CD4-positive, alpha-beta T cell treated with Interleukin-12 subunit alpha and Interleukin-12 subunit beta, for 1 hour (primary cell): Measurements from ENCODE around the gene CARD11.
"Not testable (repeated sequence)": the region's sequence is repeated elsewhere in the genome, so short reads cannot be mapped to it uniquely, and the experiment has no call there.

Experiments
- DNase-seq: peaks from one replicate; pipeline ENCODE4 v3.0.0-alpha.2; 2020

Gene CARD11

DNA sequence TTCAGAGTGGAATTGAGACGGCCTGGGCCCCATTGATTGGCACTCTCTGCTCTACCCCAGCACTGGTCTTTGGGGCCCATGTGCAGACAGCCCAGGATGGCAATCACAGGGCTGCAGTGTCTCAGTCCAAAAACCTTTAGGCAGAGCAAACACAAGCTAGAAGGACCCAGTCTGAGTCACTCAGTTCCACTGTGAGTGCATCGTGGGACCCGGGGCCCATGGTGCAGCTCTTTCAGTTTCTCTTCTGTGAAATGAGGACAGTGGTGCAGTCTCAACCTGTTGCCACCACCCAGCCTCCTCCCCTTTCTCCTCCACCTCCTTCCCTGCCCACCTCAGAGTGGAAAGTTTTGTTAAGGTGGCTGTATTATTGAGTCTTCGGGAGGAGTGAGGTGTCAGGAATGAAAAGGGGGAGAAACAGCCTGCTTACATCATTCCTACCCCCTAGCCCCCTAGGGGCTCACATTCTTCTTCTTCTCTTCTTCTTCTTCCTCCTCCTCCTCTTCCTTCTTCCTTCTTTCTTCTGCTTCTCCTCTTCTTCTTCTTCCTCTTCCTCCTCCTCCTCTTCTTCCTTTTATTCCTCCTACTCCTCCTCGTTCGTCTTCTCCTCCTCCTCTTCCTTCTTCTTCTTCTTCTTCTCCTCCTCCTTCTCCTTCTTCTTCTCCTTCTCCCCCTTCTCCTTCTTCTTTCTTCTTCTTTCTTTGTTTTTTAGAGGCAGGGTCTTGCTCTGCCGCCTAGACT is 19.5 kb upstream of the CARD11 start:
- DNase-seq = peak; percentile 65

DNA sequence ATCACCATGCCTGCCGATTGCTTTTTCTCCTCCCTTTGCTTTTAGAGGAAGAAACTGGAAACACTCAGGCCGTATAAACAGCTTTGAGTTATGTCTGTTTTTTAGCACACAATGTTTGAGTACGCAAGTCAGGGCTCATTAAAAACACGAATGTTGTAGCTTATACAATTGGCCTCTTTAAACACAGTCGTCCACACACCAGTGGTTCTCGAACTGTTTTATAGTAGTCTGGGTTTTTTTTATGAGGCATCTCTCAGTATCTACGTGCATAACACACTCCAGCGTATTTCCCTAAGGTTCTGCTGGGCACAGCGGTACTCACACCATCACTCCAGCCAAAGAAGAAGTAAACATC is 13.4 kb upstream of the CARD11 start:
- DNase-seq = no peak

DNA sequence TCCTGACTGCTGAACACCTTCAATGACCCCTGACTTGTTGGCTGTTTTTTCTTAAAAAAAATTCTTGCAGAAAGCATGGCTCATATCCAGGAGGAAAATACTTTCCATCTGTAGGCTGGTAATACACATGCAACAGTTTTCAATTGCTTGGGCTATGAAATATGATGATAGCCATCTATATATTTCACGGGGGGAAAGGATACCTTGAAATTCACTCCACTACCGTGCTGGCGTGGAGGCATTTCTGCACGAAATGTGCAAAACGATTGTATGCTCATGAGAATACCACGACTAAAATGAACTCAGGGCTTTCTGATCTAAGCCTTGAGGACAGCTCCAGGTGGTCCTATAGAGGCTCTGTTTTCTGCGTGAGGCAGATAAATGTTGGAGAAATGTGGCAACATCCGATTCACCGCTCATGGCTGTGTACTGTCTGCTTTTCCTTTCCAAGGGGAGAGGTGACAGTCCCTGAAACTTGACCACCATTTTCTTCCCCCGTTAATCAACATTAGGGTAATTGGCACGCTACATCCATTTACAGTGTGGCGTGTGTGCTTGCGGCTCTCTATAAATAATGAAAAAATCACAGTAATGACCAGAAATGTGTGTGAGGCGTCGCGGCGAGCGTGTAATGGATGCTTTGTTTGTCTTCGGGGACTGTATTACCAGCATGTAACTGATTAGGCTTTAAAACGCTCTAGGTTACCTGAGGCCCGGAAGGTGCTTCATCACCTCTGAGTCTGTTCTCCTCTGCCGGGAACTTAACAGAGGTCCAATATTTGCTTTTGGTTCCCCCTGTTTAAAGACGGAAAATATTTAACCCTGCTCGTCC is 12.8 kb upstream of the CARD11 start:
- no peak for DNase-seq

DNA sequence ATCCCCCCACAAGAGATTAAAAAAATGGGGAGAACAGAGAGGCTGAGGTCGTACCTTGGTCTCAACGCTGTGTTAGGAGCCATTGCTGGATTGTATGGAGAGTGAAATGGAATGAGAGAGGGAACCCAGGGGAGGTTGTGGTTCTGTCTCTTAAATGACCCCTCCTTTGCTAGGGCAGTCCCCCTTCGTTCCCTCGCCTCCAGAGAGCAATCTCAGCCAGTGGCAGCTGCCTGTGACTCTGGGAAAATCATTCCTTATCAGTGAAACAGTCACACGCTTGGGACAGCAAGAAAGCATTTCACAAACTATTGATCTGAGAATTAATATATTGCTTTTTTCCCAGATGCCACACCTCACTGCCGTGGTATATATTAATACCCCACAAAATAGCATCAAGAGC is 12.0 kb upstream of the CARD11 start:
- no peak for DNase-seq

DNA sequence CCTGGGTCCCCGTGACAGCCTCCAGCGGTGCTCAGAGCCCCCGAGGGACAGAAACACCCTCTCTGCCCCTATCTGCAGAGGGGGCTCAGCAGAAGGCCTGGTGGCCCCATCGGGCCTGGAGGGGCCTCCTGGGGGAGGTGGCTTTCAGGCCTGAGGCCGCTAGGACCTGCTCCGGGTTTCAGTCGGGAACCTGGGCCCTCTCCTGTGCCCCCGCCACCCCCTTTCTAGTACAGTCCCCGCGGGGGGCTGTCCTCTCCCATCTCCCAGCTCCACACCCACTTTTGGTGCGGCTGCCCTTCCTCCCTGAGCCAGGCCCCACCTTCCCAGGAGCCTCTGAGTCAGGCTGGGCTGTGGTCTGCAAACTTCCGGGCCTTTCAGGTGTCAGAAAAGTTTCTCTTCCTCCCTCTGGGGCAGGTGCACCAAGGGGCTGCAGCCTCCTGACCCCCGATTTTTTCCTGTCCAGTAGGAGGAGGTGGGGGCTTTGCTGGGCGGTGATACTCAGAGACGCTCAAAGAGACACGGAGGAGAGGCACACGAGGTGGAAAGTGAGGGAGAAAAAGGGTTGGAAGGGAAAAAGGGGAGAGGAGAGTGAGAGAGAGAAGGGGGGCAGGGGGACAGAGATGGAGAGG is 692 bp downstream of the CARD11 start:
- DNase-seq = peak; percentile 67

DNA sequence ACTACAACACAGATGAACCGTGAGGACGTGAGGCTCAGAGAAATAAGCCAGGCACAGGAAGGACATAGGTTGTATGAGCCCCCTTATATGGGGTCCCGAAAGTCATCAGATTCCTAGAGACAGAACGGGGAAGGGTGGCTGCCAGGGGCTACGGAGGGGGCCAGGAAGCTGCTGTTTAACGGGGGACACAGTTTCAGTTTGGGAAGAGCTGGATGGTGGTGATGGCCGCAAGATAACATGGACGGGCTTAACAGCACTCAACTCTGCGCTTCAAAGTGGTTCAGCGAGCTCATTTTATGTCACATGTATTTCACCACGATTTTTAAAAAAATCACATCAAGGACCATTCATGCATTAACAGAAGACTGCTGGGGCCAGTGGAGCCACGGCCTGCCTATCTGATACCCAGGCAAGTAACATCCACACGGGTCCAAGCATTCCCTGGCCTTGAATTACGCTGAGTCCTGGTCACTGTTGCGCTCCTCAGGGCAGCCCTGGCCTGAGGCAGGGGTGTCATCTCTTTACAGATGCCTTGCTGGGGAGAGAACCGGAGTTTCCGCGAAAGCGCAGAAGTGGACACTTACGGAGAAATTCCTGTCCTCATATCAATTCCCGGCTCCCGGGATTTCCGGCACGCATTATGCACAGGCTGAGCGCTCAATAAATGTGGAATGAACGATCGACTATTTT is 1.5 kb downstream of the CARD11 start:
- no peak for DNase-seq

DNA sequence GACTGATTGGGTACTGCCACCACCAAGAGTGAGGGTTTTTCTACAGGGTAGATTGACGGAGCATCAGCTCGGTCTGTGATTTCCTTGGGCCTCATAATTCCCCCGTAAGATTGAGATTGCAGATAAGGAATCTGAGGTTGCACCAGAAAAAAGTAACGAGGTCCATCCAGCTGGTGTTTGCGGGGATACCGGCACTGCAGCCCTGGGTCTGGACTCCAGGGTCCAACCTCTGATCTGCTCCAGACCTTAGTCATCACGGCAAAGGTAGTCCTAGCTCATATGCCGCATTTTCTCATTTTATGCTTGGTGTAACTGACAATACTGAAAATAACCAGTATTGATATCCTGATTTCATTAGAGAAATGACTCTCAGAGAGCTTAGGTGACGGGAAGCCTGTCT is 3.9 kb downstream of the CARD11 start:
- no peak for DNase-seq

DNA sequence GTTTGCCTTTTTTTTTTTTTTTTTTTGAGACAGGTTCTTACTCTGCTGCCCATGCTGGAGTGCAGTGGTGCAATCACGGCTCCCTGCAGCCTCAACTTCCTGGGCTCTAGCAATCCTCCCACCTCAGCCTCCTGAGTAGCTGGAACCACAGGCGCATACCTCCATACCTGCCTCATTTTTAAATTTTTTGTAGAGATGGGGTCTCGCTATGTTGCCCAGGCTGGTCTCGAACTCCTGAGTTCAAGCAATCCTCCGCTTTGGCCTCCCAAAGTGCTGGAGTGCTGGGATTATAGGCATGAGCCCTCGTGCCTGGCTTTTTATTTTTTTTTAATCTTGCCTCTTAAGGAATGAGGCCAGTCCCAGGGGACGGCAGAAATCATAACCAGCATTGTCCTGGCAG is 5.7 kb downstream of the CARD11 start:
- not testable (repeated sequence) for DNase-seq

DNA sequence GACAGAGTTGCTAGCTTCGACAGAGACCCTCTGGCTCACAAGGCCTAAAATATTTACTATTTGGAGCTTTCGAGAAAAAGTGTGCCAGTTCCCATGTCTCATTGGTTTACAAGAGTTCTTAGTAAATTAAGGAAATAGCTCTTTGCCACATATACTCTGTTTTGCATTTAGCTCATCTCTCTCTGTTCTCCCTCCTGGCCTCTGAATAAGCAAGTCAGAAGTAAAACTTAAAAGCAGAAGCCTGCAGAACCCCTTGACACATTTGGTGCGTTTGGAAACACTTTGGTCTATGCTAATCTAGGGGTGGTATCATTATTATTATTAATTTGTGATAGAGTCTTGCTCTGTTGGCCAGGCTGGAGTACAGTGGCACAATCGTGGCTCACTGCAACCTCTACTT is 6.4 kb downstream of the CARD11 start:
- DNase-seq = no peak

DNA sequence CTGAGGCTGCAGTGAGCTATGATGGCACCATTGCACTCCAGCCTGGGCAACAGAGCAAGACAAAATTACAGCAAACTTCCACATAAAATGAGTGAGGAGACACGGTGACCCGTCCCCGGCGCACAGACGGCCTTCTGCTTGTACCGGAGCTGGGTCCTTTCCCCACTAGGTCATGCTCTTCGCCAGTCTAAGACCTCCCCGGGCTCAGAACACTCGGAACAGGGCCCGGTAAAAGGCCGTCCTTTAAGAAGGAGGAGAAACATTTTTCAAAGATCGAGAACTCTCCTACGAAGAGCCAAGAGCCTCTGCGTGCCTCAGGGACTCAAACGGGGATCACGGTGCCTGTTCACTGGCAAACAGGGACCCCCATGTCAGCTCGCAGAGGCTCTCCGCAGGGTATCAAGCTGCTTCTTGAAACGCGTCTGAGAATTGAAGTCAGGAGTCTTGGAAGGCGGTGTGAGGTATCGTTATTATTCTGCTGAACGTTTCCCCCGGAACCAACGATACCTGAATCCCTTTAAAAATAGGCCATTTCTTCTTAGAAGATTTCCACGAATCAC is 9.0 kb downstream of the CARD11 start:
- DNase-seq = no peak

DNA sequence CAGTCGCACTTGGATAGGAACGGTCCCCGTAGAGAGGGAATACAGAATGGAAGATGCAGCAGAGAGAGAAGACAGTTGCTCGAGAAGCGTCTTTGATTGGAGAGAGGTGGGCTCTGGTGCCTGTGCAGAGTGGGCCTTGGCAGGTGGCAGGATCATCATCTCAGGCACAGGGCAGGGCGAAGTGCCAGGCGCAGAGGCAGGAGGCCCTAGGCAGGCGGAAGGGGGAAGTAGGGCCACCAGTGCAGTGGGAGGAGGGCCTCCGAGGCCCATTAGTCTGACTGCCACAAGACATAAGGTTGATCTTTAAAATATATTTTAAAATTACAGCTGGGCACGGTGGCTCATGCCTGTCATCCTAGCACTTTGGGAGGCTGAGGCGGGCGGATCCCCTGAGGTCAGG is 10.1 kb downstream of the CARD11 start:
- no peak for DNase-seq

DNA sequence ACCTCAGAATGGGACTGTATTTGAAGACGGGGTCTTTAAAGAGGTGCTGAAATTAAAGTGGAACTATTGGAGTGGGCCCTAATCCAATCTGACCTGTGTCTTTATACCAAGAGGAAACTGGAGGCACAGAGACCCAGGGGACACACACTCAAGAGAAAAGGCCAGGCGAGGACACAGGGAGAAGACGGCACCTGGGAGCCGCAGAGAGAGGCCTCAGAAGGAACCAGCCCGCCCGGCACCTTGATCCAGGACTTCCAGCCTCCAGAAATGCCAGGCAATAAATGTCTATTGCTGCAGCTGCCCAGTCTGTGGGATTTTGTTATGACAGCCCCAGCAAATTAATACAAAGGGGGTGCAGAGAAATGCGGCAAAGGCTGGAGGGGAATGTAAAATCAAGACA is 10.5 kb downstream of the CARD11 start:
- no peak for DNase-seq

DNA sequence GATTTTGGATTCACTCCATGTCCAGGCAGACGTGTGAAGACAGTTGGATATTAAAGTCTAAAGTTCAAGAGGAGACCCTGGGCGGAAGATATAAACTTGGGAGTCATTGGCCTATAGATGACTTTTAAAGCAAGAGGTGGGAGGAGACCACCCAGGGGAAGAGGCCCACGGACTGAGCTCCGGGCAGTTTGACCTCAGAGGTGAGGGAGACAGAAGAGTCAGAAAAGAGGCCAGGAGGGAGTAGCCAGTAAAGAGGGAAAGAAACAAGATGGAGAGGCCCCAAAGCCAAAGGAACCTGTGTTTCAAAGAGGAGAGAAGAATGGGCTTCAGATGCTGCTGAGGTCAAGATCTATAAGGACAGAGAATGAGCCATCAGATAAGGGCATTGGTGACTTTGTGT is 11.4 kb downstream of the CARD11 start:
- no peak for DNase-seq

DNA sequence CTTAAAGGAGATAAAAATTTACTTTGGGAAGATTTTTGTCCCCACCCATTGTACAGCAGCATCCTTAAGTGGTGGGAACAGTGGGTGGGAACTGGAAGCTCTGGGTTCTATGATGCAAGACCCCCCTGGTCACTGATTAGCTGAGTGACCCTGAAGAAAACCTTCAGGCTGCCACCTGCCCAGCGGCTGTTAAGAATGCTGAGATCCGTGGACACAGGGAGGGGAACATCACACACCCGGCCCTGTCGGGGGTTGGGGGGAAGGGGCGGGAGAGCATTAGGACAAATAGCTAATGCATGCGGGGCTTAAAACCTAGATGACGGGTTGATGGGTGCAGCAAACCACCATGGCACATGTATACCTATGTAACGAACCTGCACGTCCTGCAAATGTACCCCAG is 14.5 kb downstream of the CARD11 start:
- no peak for DNase-seq

DNA sequence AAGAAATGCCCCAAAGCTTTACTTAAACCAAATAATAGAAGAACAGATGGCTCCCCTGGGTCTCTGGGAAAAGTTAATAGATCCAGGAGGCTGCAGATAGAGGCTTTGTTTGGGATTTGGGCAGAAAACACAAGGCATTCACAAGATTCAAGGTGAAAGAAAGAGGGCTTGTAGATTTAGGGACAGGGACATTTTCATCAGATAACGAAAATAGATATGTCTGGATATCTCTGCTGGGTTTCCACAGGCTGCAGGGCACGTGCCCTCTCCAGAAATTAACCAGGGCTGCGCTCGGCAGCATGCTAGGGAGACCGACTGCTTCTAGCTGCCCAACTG is 14.9 kb downstream of the CARD11 start:
- no peak for DNase-seq

DNA sequence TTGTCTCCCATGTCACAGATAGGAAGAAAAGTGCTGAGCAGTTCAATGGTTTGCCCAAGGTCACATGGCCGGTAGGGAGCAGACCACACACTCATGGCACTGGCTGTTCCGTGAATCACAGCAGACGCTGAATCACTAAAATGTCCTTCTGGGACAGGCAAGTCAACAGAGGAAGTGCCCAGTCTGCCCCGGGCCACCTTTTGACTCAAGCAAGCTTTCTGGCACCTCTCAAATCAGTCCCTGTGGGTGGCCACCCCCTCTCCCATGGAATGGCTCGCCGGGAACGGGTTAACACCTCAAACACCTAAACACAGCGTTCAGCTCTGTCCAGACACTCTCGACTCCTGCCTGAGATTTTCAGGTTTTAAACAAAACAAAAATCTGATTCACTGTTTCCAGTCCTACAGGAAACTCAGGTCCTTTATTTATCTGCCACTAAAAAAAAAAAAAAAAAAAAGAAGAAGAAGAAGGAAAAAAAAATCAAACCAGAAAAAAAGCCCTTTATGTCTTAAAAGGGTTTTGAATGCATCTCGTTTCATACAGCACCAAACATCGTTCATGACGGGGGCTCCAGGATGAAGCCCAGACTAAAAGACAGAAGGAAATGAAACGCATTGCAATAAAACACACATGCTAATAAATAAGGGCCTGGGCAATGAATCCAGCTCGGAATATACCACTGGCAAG is 15.5 kb downstream of the CARD11 start:
- no peak for DNase-seq

DNA sequence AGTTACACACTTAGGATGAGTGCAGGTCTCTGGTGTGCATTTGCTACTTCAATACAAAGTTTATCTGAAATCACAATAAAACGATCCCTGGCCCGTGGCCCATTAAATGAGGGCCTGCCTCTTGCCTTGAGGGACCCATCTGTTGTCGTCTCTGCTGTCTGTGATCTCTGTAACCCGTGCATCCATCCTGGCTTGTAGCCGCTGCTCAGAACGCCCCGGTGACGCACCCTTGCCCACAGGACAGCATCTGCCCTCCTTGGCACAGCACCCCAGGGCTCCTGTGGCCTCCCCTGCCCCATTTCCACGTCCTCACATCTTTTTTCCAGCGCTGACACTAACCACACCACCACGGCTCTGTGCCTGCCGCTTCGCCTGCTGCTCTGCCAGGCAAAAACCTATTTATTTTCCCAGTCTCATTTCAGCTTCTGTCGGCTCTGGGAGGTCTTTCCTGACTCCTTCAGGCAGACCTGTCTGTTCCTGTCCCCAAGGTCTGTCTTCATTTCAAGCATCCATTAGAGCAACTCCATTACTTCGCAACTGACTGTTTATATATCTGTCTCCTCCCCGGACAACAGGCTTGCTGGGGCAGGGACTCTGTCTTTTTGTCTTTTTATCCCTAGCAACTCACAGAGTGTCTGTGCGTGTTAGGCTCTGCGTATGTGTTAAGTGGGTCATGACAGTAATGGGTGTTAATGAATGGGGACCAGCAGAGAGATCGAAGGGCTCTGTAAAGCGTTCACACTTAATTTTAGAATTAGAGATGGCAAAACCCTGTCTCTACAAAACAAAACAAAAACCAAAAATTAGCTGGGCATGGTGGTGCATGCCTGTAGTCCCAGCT is 16.4 kb downstream of the CARD11 start:
- DNase-seq = no peak

DNA sequence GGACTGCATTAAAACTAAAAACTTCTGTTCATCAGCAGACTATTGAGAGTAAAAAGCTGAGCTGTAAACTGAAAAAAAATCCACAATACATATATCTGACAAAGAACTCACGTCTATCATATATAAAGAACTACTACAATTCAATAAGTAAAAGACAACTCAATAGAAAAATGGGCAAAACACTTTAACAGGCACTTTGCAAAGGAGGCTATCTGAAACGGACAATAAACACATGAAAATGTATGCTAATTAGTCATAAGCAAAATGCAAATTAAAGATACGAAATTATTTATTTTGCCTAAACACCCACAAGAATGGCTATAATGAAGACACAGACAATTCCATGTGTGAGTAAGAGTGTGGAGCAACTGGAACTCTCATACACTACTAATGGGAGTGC is 18.1 kb downstream of the CARD11 start:
- DNase-seq = no peak

DNA sequence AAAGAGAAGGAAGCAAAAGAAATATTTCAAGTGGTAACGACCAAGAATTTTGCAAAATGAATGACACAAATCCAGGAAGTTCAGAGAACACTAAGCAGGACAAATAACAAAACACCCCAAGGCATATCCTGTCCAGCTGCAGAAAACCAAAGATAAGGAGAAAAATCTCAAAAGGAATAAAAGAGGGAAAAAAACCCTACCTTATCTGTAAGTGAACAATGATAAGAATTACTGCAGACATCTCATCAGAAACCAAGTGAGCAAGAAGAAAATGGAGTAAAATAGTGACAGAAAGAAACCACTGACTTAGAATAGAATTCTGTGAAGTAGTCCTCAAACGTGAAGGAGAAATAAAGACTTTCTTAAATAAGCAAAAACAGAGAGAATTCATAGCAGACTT is 21.8 kb downstream of the CARD11 start:
- DNase-seq = no peak

DNA sequence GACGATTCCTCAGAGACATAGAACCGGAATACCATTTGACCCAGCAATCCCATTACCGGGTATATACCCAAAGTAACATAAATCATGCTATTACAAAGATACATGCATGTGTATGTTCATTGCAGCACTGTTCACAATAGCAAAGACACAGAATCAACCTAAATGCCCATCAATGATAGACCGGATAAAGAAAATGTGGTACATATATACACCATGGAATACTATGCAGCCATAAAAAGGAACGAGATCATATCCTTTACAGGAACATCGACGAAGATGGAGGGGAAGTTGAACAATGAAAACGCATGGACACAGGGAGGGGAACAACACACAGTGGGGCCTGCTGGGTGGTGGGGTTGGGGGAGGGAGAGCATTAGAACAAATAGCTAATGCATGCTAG is 22.4 kb downstream of the CARD11 start:
- not testable (repeated sequence) for DNase-seq

DNA sequence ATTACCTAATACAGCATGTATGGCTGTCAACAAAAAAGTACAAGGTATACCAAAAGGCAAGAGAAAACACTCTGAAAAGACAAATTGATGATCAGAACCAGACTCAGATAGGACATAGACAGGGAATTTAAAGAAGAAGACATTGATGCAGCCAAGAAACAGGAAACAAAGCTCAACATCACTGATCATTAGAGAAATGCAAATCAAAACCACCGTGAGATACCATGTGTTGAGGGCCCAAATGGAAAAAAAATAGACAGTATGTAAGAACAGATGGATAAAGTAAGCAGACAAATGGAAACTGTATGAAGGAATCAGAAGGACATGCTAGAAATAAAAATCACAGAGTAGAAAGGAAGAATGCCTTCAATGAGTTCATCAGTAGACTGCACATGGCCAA is 23.3 kb downstream of the CARD11 start:
- DNase-seq = no peak

DNA sequence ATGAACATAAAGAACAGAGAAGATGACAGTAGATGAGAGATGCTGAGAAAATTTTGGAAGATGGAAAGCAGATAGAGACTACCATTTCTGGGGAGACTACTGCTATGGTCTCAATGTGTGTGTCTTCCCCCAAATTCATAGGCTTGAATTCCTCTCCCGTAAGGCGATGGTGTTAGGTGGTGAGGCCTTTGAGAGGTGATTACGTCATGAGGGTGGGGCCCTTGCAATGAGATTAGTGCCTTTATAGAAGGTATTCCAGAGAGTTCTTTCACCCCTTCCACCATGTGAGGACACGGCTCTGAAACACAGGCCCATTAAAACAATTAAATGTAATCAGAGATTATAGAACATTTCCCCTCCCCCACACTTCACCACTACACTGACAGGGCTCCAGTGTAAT is 23.9 kb downstream of the CARD11 start:
- DNase-seq = no peak
